Mesothelial cell of epicardium (in vitro differentiated cells): ENCODE results near the gene PPDPF. TPM values are rescaled to one million over a fixed set of nuclear protein-coding genes. Genes with fewer than 3 reads are reported as not detected.

Experiments
- DNase-seq, 2 experiments: peaks; one replicate each; pipeline ENCODE4 v3.0.0; 2021; ENCODE audit warnings: low spot score in 2 of 2; ENCODE audit not compliant: unreplicated experiment in 2 of 2
- H3K27ac Mint-ChIP-seq: 2 replicates; pipeline ENCODE4 v1.8.0; 2021; ENCODE audit warnings: mixed read lengths
- H3K27me3 Mint-ChIP-seq: 2 replicates; pipeline ENCODE4 v1.8.0; 2021; ENCODE audit warnings: low read depth, mixed read lengths
- H3K36me3 Mint-ChIP-seq: 2 replicates; pipeline ENCODE4 v1.8.0; 2021; ENCODE audit warnings: mixed read lengths
- H3K4me1 Mint-ChIP-seq: 2 replicates; pipeline ENCODE4 v1.8.0; 2021; ENCODE audit warnings: mixed read lengths
- H3K4me3 Mint-ChIP-seq: 2 replicates; pipeline ENCODE4 v1.8.0; 2021; ENCODE audit warnings: mild to moderate bottlenecking, moderate library complexity, mixed read lengths
- H3K9me3 Mint-ChIP-seq: 2 replicates; pipeline ENCODE4 v1.8.0; 2021; ENCODE audit warnings: mixed read lengths
- total RNA-seq: library from RNA; stranded (reverse); gene quantifications from 3 replicates; pipeline ENCODE4 v1.2.1, GENCODE V29; 2021
- TF ChIP-seq, protein P1 (sequence below): fragments of 200-600 bp; sonication (generic); IDR thresholded peaks from one replicate; pipeline ENCODE4 v1.5.0; 2021; ENCODE audit warnings: antibody characterized with exemption; ENCODE audit not compliant: unreplicated experiment

Gene PPDPF
- total RNA-seq, 1 donor from 2014 or later: 271 TPM

DNA sequence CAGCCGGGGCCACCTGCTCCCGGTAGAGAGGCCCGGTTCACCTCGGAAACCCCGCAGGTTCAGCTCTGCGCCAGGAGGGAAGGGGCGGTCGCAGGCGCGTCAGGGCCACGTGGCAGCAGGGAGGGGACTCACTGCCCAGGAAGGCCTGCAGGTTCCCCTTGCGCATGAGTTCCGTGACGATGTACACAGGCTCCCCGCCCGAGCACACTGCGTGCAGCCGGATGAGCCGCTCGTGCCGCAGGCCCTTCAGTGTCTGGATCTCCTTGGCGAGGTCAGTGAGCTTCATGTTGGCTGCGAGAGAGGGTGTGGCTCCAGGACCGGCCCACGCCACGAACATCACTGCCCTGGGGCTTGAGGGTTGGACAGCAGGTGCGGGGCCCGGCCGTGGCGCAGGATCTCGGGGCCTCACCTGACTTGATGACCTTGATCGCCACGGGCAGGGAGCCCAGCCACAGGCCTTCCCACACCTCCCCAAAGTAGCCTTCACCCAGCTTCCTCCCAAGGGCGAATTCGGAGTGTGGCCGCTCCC is 21.5 kb downstream of the PPDPF start:
- H3K9me3 Mint-ChIP-seq: no peaks in the 10 kb centered on the region
- H3K36me3 Mint-ChIP-seq: no peaks in the 10 kb centered on the region
- no peak for DNase-seq
- H3K27ac Mint-ChIP-seq: no peak overlapping the region
- TF ChIP-seq, protein P1, sequence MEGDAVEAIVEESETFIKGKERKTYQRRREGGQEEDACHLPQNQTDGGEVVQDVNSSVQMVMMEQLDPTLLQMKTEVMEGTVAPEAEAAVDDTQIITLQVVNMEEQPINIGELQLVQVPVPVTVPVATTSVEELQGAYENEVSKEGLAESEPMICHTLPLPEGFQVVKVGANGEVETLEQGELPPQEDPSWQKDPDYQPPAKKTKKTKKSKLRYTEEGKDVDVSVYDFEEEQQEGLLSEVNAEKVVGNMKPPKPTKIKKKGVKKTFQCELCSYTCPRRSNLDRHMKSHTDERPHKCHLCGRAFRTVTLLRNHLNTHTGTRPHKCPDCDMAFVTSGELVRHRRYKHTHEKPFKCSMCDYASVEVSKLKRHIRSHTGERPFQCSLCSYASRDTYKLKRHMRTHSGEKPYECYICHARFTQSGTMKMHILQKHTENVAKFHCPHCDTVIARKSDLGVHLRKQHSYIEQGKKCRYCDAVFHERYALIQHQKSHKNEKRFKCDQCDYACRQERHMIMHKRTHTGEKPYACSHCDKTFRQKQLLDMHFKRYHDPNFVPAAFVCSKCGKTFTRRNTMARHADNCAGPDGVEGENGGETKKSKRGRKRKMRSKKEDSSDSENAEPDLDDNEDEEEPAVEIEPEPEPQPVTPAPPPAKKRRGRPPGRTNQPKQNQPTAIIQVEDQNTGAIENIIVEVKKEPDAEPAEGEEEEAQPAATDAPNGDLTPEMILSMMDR: no peak
- H3K27me3 Mint-ChIP-seq: peaks cover 7% of the 10 kb centered on the region
- no peak overlapping the region for H3K4me3 Mint-ChIP-seq
- peaks cover 2% of the 10 kb centered on the region for H3K4me1 Mint-ChIP-seq

- Mint-ChIP-seq H3K27ac (no peak overlapping the region), H3K27me3 (peaks cover 7% of the 10 kb centered on the region), H3K9me3 (no peaks in the 10 kb centered on the region), H3K4me3 (no peak overlapping the region), H3K36me3 (no peaks in the 10 kb centered on the region), H3K4me1 (peaks cover 2% of the 10 kb centered on the region)
- TF ChIP-seq, protein P1: no peak
- DNase-seq: no peak
Observed at GRCh38 chr20:63542696-63543095, 22.1 kb downstream of the PPDPF start.

- no peak for DNase-seq
- H3K4me3 Mint-ChIP-seq: no peak overlapping the region
- TF ChIP-seq, protein P1: no peak
- no peak overlapping the region for H3K27ac Mint-ChIP-seq
- no peaks in the 10 kb centered on the region for H3K9me3 Mint-ChIP-seq
- H3K27me3 Mint-ChIP-seq: peaks cover 11% of the 10 kb centered on the region
- no peaks in the 10 kb centered on the region for H3K4me1 Mint-ChIP-seq
- no peaks in the 10 kb centered on the region for H3K36me3 Mint-ChIP-seq
Observed at GRCh38 chr20:63543131-63543530, 22.6 kb downstream of the PPDPF start.

DNA sequence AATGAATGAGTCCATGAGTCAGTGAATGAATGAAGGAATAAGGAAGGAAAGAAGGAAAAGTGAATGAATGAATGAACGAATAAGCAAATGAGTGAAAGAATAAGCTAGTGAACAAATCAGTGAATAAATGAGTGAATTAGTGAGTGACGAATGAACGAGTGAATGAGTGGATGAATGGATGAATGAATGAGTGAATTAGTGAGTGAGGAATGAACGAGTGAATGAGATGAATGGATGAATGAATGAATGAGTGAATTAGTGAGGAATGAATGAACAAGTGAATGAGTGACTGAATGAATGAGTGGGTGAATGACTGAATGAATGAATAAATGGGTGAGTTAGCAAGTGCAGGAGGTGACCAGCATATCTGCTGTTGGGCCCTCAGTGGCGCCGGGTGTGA is 23.2 kb downstream of the PPDPF start:
- Mint-ChIP-seq H3K27ac (no peak overlapping the region), H3K36me3 (no peaks in the 10 kb centered on the region), H3K9me3 (no peaks in the 10 kb centered on the region), H3K4me3 (no peak overlapping the region), H3K4me1 (no peaks in the 10 kb centered on the region), H3K27me3 (peaks cover 11% of the 10 kb centered on the region)
- no peak for DNase-seq
- TF ChIP-seq, protein P1: no peak

DNA sequence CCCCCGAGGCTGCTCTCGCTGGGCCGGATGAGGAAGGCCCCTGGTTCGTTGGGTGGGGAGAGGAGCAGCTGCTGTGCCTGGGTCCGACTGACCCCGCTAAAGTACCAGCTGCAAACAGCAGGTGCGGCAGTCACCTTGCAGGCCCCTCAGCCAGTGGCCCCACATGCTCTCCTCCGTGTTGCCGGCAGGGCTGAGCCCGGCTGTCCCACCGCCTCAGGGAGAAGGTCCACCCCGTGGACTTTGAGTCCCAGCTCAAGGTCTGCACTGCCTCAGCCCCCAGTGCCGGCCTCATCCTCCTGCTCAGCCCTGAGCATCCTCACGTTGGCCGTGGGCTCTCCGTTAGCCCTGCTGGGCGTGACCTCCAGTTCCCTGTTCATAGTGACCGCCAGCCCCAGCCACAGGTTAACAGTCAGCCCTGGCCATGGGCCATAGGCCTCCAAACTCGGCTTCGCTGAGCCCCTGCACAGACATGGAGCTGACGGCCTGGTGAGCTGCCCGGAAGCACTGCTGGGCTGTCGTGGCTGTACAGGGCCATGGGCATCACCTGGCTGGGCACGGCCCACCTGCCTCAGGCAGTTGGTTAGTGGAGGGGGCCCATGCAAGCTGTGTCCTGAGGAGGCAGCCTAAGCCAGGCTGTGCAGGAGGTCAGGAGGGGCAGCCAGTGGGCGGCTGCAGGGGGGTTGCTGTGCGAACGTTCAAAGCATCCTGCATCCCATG is 23.8 kb downstream of the PPDPF start:
- H3K4me1 Mint-ChIP-seq: no peaks in the 10 kb centered on the region
- H3K9me3 Mint-ChIP-seq: no peaks in the 10 kb centered on the region
- no peak overlapping the region for H3K4me3 Mint-ChIP-seq
- no peak for DNase-seq
- no peak overlapping the region for H3K27ac Mint-ChIP-seq
- TF ChIP-seq, protein P1: no peak
- H3K27me3 Mint-ChIP-seq: peaks cover 14% of the 10 kb centered on the region
- H3K36me3 Mint-ChIP-seq: no peaks in the 10 kb centered on the region
